T-helper 9 cell (primary cell): ENCODE results near the gene NPY5R.

Source experiments
- DNase-seq: peaks from one replicate; pipeline ENCODE4 v3.0.0-alpha.2; 2020
- total RNA-seq, 2 donors: gene quantifications; one replicate each; lab custom pipeline; 2026; lab: John Stamatoyannopoulos, UW

The NPY5R gene
- 0 reads per million in 2 donors for total RNA-seq

- DNase-seq, result no peak
These were observed at the start of gene NPY5R for GRCh38 chr4:163343604-163344146. Gene NPY5R, plus strand, starts transcription at chr4:163343892. Its CDS starts 6,382 bp downstream, at chr4:163350274.

DNA sequence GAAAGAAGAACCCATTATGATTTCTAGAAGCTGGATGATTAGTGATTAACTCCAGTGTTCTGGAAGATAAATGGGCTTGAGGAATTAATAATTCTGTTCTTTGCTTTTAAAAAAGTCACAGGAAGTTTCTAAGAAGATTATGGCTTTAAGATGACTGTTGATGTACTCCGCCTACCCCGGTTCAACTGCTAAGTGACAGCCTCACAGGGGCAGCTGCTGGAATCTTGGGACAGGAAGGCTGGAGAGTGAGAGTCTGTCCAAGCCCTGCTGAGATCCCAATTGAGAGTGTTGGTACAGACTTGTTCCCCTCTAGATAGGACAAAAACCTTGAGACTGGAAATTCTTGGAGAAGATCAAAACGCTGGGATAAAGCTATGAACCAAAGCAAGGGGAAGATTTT is 48.6 kb upstream of the NPY5R start:
- DNase-seq, result no peak

GRCh38 chr4:163300445-163300844 is 43.2 kb upstream of the NPY5R start:
- no peak for DNase-seq

- DNase-seq, result no peak
These were observed 40.6 kb upstream of the NPY5R start for GRCh38 chr4:163303069-163303468.

GRCh38 chr4:163309466-163309865 is 34.2 kb upstream of the NPY5R start:
- no peak for DNase-seq

DNA sequence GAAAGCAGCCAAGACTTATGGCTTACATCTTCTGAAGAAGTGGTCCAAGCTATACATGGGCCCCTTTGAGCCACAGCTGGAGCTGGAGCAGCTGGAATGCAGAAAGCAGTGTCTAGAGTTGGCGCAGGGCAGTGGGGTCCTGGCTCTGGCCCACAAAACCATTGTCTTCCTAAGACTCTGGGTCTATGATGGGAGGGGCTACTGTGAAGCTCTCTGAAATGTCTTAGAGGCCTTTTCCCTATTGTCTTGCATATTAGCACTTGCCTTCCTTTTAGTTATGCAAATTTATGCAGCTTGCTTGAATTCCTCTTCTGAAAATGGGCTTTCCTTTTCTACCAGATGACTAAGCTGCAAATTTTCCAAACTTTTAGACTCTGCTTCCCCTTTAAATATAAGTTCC is 26.6 kb upstream of the NPY5R start:
- DNase-seq, result no peak

- no peak for DNase-seq
These were observed 12.6 kb upstream of the NPY5R start for GRCh38 chr4:163330916-163331628.

DNA sequence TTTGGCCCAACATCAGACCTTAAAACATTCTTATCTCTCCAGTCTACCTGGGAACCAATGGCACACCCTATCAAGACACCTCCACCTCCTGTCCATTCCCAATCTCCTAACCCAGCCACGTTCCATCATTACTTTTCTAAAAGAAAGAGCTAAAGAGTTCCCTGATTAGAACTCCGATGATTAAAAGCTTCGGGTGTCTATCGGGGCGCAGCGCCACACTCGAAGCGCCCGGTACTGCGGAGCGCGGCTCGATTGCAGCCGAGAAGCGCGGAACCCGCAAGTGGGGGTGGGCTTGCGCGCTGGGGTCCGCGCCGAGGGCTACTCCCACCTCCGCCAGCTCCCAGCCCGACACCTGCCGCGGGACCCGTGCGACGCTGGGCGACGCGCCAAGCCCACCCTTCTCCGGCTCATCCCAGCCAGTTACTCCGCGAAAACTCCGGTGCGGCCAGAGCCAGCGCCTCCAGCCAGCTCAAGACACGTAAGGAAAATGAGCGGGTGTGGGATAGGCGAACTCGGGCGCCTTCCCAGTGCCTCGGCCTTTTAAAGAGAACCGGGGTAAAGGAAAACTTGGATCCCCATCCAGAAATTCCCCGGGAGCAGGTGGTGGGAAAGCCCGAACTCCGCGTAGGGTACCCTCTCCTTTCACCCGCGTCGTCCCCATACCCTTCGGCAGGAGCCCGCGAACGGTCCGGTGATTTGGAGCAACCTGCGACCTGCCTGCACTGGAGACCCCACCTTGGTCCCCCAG is 11.9 kb upstream of the NPY5R start:
- DNase-seq, result no peak

DNA sequence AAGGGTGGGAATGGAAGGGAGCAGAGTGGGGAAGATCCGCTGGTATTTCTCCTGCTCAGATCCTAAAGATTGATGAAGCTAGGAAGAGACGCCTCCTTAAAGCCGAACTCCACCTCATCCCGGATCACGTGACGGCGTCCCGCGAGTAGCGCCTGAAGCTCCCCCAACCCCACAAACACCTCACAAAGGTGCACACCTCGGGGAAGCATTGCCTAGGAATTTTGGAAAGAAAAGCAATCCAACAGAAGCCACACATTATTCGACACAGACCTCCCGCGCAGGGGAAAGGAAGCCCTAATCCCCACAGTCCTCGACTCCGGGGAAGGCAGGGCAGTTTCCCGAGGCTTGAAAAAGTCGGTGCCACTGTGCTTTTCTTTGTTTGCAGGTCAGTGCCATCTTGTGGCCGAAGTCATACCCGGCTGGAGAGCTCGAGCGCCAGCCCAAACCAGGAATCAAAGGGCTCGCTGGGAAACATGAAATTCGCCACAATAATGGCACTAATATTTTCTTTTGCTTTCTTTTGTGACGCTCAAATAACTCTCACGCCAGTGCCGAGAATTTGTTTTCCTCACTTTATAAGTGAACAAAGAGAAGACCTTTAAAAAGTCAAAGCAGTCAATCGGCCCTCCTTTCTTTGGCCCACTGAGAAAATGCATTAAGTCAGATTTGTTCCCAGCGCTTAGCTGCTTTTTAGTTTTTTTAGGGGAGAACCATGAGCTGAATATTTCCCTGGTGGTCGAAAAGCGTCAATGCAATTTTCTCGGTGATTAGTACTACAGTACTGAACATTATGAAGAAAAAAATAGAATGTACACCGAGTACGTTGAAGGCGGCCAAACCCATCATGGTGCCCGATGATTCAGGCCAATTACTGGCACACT is 10.9 kb upstream of the NPY5R start, which contains the start of gene NPY1R:
TSS of gene NPY1R (minus strand) at position 71 of the 881 bp plus-strand sequence. CDS start 6,042 bp downstream, outside the sequence.
- DNase-seq, result no peak

- no peak for DNase-seq
These were observed 8.3 kb upstream of the NPY5R start for GRCh38 chr4:163335384-163335783.

DNA sequence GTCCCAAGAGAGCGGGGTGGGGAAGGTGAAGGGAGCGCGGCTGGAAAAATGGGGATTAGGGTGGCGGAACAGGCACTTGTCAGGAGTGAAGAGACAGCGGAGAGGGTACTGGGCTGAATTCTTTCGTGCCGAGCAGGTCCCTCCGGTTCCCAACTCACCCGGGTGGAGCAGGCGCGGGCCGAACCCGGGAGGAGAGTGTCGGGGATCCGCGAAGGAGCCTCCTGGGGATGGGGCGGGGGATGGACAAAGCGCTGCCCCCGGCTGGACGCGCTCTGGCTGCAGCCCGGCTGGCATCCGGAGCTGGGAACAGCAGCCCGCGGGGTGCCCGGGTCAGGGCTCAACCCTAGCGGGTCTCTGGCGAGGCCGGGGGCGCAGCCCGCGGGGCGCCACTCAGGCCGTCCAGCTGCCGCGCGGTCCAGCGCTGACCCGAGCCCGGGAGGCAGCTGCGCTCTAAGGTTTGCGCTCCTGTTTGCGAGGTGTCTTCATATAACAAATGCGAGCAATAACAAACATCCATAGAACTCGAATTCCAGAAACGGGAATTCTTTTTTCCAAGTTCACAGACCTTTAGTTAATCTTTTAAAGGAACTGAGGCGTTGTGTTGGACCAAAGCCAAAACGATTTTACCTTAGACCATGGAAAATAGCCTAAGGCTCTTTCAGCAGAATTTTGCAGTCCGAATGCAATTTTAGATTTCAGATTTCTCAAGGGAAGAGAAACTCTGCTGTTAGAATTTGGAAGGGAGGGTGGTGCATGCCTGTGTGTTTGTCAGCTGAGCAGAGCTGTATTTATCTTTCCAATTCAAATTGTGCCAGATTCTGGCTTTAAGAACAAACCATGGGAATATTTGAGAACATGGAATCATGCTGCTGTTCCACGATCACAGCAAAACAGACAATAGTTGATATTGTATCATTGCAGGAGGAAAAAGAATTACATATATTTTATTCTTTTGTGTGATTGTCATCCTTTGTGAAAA is 744 bp downstream of the NPY5R start:
- DNase-seq, result no peak

GRCh38 chr4:163350672-163351071 is 7.0 kb downstream of the NPY5R start:
- DNase-seq, result no peak

- DNase-seq, result no peak
These were observed 9.4 kb downstream of the NPY5R start for GRCh38 chr4:163353054-163353453.

DNA sequence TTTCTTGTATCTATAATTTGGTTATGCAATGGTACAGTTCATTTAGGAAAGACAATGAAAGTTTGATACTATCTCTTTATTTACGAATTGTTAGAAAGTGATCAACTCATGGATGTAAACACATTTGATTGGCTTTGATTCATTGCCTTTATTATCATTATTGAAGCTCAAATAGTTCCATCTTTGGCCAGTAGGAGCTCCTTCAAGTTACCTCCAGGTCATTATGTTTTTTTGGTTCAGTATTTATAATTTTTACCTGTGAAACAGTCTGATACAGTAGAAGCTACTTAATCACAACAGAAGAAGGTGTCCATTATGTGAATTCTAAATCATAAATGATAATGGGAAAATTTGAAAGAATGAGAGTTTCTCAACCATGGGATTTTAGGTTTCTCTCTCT is 12.4 kb downstream of the NPY5R start:
- DNase-seq, result no peak

- no peak for DNase-seq
These were observed 24.0 kb downstream of the NPY5R start for GRCh38 chr4:163367651-163368050.

- DNase-seq, result no peak
These were observed 28.3 kb downstream of the NPY5R start for GRCh38 chr4:163372029-163372428.

DNA sequence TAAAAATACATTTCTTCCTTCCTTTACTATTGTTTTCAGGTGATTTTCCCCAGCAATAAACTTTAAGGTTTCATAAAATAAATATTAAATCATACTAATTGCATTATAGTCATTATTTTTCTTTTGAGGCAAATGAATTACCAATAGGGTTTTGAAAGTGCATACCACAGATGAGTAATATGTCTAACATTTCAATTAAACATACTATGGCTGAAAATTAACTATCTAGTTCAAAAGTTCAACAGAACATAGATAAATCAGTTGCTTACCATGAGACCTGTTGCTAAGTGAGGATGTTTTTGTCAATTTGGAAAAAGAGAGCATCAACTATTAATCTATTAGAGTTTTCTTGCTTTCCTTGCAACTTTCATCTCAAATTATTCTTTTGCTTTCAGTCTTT is 35.0 kb downstream of the NPY5R start:
- DNase-seq, result no peak

DNA sequence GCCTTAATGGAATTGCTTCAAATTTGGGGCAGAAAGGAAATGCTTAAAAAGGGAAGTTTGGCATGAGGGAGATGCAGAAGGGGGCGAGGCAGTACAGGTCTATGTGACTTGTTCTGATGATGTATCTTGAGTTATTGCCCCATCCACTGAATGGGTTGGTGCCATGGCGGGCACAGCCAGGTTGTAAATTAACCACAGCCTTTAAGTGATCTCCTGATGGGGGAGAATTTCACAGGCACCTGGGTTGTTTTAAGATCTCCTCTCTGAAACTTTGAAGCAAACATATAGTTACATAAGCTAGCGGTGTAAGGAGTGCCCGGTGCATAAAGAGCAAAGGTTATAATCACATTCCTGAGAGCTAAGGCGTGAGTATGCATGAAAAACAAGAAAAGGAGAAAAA is 37.0 kb downstream of the NPY5R start:
- no peak for DNase-seq

DNA sequence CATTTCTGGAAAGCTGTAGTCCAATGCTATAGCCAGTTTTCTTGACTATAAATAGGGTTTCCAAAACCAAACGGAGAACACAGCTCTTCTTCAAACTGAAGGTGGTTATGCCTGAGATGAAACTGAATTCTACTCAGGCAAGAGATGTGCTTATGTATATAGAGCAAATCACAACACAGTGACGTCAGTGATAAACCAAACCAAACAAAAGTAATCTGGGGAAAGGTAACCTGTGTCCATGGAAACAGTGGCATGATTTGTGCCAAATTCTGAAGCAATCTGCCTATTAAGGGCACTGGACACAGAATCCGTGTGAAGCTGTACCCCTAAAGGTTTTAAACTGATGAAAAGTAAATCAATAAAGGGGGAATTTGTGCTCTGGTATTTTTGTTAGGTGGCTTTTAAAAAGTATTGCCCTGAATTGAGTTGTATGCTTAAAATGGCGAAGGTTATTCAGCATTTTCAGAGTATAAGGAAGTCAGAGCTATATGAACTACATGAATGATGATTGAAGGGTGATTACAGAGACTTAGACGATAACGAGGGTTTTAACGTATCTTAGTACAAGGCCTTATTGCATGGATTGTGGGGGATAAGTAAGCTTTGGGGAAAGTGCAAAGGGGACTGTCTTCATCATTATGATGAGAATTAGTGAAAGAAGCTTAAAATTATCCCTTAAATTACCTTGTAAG is 38.6 kb downstream of the NPY5R start:
- no peak for DNase-seq

GRCh38 chr4:163384434-163384833 is 40.7 kb downstream of the NPY5R start:
- DNase-seq, result no peak

DNA sequence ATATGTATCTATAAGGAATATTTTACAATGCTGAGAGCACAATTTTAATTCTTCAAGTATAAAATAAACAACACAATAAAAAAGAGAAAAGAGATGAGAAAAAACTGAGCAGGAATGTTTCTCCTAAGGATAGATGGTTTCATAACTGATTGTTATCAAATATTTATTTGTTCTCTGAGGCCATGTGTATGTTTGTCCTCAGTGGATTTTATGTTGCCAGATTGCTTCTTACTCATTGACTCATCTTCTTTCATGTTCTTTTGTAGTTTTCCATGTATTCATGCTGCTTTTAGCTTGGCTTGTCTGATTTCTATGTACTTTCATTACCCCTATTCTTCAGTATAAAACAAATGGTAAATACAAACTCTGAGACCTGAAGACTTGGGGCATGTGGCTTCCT is 41.2 kb downstream of the NPY5R start:
- DNase-seq, result no peak
